Measurements from ENCODE around the gene TFPI2.

The TFPI2 gene

DNA sequence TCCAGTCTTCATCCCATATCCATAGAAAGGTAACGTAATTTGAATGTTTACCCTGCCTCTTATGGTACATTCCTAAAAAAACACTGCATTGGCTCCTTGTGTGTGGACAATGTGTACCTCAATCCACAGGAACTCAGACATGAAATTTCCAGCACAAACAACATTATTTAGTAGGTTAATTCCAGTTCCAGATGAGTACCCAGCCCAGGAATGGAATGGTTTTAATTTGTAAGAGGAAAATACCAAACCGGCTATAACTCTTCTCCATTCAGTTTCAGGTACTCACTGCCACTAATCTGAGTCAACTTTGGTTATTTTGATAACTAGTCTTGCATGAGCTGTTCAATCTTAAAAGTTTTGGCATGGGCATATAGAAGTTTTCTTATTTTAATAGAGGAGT is 39.0 kb downstream of the TFPI2 start:
- H3K36me3 Mint-ChIP-seq (ENCODE audit: low read depth), result no peaks in the 10 kb centered on the region
- H3K9me3 Mint-ChIP-seq, result peaks cover 3% of the 10 kb centered on the region
- H3K27ac Mint-ChIP-seq, result no peak overlapping the region
- no peak overlapping the region for H3K4me3 Mint-ChIP-seq
- no peaks in the 10 kb centered on the region for H3K4me1 Mint-ChIP-seq (ENCODE audit: low read depth)
- H3K27me3 Mint-ChIP-seq, result peaks cover 5% of the 10 kb centered on the region

DNA sequence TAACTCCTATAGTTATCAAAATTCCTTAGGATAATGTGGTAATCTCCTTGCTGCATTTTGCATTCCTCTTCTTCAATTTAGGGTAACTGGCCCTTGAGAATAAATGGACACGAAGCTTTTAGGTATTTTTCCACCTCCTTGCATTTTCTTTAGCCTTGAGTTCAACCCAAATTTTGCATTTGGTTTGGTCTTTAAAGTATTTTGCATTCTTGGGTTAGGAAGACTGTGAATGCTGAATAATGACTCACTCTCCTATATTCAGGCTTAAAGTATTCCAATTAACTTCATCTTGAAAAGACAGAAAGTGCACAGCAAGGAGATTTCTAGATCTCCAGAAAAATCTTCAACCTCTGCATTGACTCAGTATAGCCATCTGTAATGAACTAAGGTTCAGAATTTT is 47.3 kb downstream of the TFPI2 start:
- H3K27me3 Mint-ChIP-seq, result peaks cover 7% of the 10 kb centered on the region
- H3K4me1 Mint-ChIP-seq (ENCODE audit: low read depth), result no peaks in the 10 kb centered on the region
- peaks cover 3% of the 10 kb centered on the region for H3K9me3 Mint-ChIP-seq
- no peaks in the 10 kb centered on the region for H3K36me3 Mint-ChIP-seq (ENCODE audit: low read depth)
- no peak overlapping the region for H3K4me3 Mint-ChIP-seq
- H3K27ac Mint-ChIP-seq, result no peak overlapping the region

DNA sequence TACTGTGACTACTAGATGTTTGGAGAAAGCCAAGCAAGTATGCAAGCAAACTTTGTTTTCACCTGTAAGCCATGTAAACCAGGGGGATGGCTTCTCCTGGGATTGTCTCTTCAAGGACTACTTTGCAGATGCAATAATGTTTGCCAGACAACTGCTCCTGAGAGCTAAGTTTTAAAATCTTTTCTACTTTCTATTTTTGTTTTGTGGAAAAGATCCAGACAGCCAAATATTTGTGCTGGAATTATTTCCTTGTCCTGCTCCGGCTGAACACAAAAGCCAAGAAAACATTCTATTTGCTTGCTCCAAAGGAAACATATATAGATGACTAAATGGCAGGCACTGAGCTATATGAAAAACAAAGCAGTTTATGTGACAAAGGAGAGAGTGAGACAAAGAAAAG is 51.6 kb downstream of the TFPI2 start:
- Mint-ChIP-seq H3K27me3 (peaks cover 7% of the 10 kb centered on the region), H3K27ac (no peak overlapping the region), H3K36me3 (ENCODE audit: low read depth) (no peaks in the 10 kb centered on the region), H3K4me1 (ENCODE audit: low read depth) (no peaks in the 10 kb centered on the region), H3K9me3 (no peaks in the 10 kb centered on the region), H3K4me3 (no peak overlapping the region)

DNA sequence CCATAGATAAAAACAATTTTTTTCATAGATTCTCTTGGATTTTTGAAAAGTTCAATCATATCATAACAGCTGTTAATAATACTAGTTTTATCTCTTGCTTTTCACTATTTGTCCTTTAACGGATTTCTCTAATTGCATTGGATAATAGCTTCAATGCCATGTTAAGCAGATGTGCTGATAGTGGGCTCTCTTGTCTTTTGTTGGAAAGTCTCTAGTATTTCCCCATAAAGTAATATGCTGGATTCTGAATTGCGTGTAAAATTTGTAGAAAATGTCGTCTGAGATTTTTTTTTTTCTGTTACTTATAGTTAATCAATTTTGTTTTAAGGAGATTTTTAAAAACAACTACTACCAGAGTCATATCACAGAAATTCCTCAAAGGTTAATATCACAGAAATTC is 53.3 kb downstream of the TFPI2 start:
- Mint-ChIP-seq H3K9me3 (no peaks in the 10 kb centered on the region), H3K4me1 (ENCODE audit: low read depth) (no peaks in the 10 kb centered on the region), H3K36me3 (ENCODE audit: low read depth) (no peaks in the 10 kb centered on the region), H3K27me3 (peaks cover 3% of the 10 kb centered on the region), H3K4me3 (no peak overlapping the region), H3K27ac (no peak overlapping the region)

DNA sequence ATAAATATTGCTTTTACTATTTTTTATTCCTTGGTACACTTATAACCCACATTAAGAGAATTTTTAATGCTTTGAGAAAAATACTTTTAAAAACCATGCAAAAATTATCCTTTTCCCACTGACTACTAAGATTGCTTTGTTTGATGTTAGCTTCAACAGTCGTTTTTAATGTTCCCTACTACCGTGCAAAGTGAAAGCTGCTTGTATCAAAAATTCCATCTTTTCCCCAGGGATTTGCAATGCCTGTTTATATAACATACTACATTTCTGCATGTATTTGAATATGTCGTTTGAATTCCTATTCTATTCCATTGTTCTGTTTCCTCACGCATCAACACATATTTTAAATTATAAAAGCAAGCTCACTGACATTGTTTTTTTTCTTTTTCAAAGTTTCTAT is 54.4 kb downstream of the TFPI2 start:
- Mint-ChIP-seq H3K4me1 (ENCODE audit: low read depth) (no peaks in the 10 kb centered on the region), H3K36me3 (ENCODE audit: low read depth) (no peaks in the 10 kb centered on the region), H3K27me3 (peaks cover 2% of the 10 kb centered on the region), H3K27ac (no peak overlapping the region), H3K9me3 (no peaks in the 10 kb centered on the region), H3K4me3 (no peak overlapping the region)

DNA sequence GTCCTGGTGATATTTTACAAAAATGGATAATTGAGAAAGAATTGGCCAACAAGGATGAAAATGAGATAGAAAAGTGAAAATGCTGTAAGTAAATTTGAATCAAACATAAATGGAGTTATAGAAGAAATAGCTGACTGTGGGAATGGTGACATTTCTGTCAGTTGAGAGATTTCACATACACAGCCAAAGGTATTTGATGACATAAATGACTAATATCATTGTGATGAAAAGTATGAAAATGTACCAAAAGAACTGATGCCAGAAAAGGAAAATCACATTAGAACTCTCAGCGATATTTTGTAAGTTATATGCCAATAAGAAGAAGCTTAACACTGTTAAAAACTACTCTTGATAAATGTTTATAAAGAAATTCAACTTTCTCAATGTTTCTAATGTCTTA is 54.9 kb downstream of the TFPI2 start:
- no peaks in the 10 kb centered on the region for H3K27me3 Mint-ChIP-seq
- no peak overlapping the region for H3K4me3 Mint-ChIP-seq
- no peaks in the 10 kb centered on the region for H3K36me3 Mint-ChIP-seq (ENCODE audit: low read depth)
- no peaks in the 10 kb centered on the region for H3K4me1 Mint-ChIP-seq (ENCODE audit: low read depth)
- H3K9me3 Mint-ChIP-seq, result no peaks in the 10 kb centered on the region
- H3K27ac Mint-ChIP-seq, result no peak overlapping the region
